Activated CD4-positive, CD25-positive, alpha-beta regulatory T cell (primary cell): ENCODE measurements around the gene TEX264.

Source experiments
- DNase-seq, 4 experiments: peaks; one replicate each; lab custom pipeline; 2025; lab: John Stamatoyannopoulos, UW

TEX264 gene

DNA sequence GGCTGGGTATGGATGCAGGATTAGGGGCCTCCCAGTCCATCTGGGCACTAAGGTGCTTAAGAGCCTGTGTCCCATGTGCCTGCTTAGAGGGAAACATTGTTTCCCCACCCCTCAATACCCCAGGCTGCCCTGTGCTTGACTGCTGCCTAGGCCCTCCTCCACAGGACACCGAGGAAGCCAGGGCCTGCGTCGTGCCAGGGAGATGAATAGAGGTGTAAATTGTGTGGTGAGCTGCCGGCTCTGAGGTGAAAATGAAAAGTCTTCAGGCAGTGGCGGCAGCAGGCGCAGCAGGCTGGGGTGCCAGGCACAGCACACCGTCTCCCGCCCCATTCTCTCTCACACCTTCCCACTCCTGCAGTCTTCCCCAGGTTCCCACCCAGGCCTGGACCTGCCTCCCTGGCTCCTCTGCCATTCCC lies 21.9 kb downstream of the TEX264 start:
- no peak for DNase-seq

DNA sequence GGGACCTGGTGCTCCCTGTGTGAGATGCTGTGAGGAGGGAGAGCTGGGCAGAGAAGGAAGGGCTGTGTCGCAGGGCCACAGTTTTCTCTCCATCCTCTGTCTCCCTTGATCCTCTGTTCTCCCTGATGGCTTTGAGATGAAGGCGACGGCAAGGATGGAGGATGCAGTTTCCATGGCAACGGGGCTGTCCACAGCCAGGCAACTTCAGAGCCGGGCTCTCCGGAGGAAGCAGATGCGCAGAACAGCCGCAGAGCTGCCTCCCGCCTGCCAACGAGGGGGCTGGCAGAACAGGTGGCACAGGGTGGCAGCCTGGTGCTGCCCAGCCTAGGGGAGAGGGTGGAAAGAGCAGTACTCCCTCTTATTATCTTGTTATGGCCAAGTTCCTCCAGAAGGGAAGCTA lies 25.9 kb downstream of the TEX264 start:
- no peak for DNase-seq

DNA sequence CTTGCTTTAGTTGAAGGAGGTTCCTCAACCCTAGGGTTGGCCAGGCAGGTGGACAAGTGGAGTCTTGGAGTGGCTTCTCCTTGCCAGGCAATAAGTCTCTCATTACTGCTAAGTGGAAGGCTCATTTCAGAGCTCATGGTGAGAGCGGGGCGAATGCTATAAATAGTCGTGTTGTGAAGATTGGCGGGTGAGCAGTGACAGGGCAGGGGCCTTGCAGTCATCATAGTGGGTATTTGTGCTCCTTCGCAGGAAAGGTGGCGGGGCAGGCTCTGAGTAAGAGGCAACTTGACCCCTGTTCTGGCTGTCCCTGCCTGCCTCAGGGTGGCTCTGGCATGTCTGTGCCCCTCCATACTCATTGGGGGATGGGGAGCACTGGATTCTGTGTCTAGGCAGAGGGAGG lies 27.2 kb downstream of the TEX264 start:
- DNase-seq: no peak

DNA sequence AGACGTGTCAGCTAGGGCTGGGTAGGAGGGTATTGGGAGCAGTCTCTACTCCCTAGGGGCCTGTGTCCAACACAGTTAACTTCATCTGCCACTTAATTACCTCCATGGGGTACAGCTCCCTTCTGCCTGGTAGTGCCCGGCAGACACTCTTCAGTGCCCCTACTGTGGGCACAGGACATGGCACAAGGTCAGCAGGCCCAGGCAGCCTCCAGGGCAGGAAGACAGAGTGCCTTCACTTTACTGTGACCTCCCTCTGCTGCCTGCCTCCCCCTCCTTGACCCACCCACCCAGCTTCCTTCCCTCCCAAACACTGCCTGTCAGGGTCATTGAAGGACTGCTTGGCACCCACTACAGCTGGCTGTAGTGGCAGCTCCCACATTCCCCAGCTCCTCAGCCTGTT lies 29.4 kb downstream of the TEX264 start:
- no peak for DNase-seq

DNA sequence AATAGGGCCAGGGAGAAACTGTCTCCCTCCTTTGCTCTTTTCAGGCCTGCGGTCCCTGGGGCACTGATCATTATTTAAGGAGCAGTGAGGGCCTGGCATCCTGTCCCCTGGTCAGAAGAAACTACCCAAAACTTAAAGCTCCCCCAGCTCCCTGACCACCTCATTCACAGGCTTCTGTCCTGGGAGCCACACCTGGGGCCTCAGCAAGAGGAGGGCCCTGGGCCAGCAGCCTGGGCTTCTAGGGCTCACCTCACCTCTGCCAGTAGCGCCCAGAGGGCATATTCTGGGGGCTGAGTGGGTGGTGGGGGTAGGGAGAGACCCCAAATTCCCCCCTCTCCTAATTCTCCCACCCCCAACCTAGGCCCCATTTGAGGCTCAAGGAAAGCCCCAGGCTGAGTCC lies 31.1 kb downstream of the TEX264 start:
- no peak for DNase-seq

DNA sequence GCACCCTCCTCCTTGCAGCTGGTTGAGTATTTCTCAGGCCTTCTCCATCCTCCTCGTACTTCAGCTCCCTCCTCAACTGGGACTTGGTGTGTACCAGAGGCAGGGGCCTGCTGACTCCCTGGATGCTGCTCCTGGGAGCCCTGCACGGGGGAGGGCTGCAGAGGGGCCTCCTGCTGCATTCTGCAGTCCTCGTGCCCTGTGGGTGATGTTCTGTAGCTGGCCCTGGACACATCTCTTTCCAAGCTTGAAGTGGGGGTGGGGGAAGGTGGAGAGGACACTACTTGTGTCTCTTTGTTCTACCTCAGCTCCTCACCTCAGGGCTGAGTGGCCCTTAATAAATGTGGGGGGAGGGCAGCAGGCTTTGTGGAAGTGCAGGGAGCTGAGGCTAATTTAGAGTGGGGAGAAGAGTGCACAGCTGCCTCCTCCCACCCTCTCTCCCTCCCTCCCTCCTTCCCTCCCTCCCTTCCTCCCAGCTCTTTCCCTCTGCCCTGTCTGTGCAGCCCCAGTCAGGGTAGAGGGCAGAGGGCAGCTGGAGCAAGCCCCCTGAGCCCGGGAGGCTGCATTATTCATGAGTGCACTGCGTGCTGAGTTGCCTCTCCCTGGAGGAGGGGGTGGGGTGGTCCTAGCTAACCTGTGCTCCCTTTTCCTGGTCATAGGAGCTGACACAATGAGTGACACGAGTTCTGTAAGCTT lies 32.2 kb downstream of the TEX264 start:
- no peak for DNase-seq

DNA sequence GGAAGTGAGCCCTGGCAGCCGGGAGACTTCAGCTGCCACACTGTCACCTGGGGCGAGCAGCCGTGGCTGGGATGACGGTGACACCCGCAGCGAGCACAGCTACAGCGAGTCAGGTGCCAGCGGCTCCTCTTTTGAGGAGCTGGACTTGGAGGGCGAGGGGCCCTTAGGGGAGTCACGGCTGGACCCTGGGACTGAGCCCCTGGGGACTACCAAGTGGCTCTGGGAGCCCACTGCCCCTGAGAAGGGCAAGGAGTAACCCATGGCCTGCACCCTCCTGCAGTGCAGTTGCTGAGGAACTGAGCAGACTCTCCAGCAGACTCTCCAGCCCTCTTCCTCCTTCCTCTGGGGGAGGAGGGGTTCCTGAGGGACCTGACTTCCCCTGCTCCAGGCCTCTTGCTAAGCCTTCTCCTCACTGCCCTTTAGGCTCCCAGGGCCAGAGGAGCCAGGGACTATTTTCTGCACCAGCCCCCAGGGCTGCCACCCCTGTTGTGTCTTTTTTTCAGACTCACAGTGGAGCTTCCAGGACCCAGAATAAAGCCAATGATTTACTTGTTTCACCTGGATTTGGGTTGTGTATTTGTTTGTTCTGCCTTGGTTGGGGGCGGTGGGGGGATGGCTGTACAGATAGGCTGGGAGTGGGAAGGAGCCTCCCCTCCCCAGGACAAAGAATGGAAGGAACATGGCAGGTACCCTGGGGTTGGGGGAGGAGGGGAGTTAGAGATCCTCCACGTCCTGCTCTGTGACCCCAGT lies 32.9 kb downstream of the TEX264 start:
- DNase-seq: no peak

DNA sequence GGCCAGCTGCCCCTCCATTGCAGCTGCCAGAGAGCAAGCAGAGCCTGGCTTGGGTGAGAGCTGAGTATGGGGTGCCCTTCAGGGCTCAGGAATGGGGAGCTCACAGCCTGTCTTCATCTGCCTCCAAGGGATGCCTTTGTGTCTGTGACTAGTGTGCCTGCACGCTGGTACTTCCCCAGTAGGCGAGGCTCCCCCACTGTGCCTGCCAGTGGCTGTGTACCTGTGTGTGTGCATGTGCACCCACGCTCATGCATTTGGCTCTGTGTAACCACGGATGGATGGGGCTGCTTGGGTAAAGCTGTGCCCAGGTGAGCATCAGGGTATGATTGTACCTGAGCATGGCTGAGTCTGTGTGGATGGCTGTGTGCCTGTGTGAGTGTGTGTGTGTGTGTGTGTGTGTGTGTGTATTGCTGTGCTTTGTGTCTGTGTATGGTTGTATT lies 33.5 kb downstream of the TEX264 start:
- DNase-seq: no peak

DNA sequence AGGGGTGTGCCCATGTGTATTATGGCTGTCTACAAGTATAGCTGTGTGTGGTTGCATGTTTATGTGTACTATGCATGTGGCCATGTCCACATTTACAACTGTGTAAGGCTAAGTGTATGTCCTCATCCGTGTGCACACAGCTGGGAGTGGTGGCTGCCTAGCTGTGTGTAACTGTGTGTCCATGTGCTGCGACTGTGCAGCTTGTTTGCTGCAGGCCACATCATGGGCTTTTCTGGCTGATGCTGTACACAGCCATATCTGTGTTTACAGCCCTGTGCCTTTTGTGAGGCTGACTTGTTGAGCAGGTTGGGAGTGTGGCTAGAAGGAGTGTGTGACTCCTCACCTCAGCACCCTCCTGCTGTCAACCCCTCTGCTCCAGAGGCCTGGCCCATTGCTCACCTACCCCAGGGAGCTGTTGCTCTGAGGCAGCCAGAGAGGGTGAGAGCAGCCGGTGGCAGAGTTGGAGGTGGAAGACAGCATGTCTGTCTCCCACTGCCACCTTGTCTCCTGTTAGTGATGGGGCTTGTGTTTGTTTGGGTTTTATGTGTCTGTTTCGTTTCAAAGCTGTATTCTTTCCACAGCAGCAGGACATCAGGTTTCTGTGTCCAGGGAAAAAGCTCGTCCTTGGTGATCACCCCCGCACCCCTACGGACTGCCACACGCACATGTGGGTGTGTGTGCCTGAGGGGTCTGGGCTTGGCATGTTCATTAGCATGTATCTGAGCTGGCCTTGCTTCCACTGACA lies 34.4 kb downstream of the TEX264 start:
- DNase-seq: no peak

DNA sequence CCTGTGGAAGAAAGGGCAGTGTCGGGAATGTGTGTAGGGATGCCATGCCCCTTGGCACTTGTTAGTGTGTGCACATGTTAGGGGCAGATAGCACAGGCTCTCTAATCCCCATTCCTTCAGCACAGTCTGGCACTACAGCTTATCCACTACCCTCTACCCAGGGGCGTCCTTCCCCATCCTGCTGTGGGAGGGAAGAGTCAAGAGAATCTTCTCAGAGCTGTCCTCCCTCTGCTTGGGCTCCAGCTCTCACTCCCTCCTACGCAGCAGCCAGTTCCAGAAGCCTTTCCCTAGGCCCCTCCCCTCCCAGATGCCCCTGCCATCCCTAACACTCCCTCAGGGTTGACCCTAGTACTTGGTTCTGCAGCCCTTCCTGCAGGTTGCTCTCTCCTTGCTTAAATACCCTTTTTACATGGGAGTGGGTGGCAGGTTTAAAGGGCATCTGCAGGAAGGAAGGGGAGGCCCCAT lies 35.0 kb downstream of the TEX264 start:
- no peak for DNase-seq

DNA sequence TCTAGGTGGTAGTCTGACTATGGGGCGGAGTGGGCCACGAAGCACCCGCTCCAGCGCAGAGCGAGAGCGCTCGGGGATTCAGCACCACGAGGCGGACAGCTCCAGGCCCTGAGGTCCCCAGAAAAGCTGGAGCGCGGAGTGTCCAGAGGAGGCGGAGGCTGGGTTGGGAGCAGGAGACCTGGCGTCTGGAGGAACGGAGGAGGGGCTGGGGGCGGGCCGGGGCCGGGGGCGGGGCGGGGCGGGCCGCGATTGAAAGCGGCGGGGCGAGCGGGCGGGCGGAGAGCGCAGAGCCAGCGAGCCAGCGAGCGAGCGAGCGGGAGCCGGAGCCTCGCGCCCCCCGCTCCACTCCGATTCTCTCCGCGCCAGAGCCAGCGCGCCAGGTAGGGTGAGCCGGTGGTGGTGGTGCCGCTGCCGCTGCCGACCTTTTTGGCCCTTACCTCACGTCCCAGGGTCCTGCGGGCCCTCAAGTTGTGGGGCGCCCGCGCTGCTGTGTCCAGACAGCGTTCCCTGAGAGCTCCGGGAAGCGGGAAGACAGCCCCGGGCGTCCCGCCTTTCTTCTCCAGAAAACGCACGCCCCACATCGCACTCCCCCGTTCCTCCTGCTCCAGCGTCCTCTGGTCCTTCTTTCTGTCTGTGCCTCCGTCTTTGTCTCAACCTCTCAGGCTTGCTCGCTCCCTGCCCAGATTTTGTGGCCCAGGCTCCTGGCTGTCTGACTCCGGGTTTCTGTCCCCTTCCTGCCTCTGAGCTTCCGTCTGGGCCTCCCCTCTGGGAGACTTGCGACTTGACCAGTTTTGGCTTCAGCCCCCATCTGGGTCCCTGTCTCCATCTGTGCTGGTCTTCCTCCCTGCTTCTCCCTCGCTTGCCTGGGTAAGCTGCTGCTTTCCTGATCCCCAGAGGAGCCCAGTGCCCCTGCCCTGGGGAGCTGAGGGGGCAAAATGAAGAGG lies 36.0 kb downstream of the TEX264 start, which contains the start of gene GRM2:
Gene GRM2, plus strand, starts transcription at position 281 of the 944 bp plus-strand sequence. CDS start 1,916 bp downstream, outside the sequence.
- DNase-seq: no peak

DNA sequence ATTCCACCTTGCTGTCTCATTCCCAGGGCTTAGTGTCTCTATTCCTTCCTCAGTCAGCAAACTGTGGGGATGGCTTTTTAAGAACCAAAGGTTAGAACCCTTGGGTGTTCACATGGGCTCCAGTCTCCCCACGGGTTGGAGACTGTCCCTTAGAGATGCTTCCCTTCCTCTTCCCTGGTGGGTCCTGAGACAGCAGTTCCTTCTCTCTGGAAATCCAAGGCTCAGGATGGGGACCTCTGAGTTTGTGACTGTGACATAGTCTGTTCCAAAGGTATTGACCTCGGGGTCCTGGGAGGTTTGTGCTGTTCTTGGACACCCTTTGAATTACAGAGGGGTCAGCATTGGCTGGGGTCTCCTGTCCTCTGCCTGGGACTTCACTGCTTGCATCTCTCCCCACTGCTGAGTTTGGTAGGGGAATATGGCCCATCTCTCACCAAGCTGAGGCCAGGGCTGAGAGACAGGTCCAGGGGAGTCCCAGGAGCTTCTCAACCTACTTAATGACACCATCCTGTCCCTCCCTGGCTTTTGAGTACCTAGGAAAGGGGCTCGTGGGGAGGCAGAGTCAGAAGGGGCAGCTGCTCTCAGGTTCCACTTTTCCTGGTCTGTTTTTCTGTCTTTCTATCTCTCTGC lies 37.3 kb downstream of the TEX264 start:
- DNase-seq: no peak

DNA sequence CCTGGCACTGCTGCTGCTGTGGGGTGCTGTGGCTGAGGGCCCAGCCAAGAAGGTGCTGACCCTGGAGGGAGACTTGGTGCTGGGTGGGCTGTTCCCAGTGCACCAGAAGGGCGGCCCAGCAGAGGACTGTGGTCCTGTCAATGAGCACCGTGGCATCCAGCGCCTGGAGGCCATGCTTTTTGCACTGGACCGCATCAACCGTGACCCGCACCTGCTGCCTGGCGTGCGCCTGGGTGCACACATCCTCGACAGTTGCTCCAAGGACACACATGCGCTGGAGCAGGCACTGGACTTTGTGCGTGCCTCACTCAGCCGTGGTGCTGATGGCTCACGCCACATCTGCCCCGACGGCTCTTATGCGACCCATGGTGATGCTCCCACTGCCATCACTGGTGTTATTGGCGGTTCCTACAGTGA lies 38.0 kb downstream of the TEX264 start:
- no peak for DNase-seq

DNA sequence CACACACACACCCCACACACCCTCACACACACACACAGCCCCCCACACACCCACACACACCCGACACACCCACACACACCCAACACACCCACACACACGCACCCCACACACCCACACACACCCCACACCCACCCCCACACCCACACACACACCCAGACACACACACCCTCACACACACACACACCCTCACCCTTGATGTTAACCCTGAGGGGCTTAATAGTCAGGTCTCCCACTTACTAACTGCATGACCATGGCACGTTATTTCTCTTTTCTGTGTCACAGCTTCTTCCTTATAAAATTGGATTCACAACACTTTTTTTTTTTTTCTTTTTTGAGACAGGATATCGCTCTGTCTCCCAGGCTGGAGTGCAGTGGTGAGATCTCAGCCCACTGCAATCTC lies 38.6 kb downstream of the TEX264 start:
- no peak for DNase-seq

DNA sequence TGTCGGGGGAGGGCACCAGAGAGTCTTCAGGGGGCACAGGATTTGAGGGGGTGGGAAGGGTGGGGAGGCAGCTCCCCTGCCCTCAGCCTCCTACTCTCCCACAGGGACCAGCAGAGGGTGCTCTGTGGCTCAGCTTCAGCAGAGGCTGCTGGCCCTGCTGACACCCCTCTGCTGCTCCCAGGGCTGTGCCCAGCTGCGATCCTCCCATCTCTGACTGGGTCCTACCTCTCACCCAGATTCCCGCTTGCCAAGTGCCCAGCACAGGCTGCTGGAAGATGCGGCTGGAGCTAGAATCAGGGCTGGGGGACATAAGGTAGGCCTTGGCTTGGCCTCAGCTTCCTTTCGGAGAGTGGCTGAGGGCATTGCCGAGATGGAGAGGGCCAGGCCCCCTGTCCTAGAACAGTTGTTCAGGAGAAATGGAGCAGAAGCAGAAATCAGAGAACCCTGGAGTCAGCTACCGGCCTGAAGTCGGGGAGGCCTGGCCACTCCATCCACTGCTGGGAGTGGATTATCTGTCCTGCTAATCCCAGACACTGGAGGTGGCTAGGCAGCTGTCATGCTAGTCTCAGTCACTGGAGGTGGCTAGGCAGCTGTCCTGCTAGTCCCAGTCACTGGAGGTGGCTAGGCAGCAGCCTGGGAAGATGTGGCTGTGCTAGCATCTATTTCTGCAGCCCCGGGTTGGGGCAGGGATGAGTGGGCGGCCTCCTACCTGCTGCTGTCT lies 39.7 kb downstream of the TEX264 start:
- no peak for DNase-seq

DNA sequence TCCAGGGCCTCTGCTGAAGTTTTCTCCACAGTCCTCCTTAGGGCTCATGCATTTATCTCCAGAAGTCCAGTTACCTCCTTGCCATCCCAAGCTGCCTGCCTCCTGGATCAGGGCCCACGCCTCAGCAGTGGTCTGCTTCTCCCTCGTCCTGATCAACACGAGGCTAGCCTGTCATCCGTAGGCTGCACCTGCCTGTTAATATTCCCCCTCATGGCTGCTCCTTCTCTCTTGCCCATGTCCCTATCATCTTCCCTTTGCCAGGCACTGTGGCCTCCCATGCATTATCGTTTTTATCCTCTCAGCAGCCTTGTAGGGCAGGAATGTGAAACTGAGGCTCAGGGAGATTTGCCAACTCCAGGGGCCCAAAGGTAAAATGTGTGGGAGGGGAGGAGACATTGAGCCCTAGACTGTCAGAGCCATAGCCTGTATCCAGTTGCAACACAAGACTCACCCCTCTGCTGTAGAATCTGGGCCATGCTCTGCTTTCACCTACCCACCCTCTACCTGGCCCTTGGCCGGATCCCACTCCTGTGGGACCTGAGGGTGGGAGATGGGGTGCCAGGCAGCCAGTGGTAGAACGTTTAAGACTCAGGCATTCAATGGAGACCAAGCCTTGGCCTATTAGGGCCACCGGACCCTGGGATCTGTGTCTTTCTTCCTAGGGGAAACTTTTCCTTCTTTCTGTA lies 40.4 kb downstream of the TEX264 start:
- no peak for DNase-seq

DNA sequence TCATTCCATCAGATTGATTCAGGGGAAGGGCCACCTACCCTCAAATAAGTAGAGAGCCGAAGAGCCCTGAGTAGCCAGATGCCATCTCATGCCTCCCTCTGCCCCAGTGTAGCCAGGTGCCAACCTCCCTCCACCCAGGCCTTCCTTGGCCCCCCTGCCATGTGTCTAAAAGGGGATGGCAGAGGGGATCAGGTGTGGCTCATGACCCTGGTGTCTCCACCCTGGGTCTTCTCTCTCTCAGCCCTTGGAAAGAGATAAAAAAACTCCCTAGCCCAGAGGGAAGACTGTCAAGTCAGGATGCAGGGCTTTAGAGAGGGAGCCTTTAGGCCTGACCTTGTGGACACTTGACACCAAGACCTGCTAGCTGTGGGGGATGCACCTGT lies 41.0 kb downstream of the TEX264 start:
- DNase-seq: no peak

DNA sequence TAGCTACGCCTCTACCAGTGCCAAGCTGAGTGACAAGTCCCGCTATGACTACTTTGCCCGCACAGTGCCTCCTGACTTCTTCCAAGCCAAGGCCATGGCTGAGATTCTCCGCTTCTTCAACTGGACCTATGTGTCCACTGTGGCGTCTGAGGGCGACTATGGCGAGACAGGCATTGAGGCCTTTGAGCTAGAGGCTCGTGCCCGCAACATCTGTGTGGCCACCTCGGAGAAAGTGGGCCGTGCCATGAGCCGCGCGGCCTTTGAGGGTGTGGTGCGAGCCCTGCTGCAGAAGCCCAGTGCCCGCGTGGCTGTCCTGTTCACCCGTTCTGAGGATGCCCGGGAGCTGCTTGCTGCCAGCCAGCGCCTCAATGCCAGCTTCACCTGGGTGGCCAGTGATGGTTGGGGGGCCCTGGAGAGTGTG lies 41.5 kb downstream of the TEX264 start:
- no peak for DNase-seq

DNA sequence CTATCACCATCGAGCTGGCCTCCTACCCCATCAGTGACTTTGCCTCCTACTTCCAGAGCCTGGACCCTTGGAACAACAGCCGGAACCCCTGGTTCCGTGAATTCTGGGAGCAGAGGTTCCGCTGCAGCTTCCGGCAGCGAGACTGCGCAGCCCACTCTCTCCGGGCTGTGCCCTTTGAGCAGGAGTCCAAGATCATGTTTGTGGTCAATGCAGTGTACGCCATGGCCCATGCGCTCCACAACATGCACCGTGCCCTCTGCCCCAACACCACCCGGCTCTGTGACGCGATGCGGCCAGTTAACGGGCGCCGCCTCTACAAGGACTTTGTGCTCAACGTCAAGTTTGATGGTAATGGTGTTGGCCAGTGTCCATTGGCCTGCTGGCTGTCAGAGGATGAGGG lies 41.9 kb downstream of the TEX264 start:
- no peak for DNase-seq
